Endometrial microvascular endothelial cells (primary cell): ENCODE data around the gene PRKAR2A. TPM values are rescaled to one million over a fixed set of nuclear protein-coding genes. Genes with fewer than 3 reads are reported as not detected.

Source experiments
- in situ Hi-C: cut with HindIII; loops from 2 replicates; pipeline ENCODE4 v1.10.0; 2017; ENCODE audit warnings: low sequenced_read_pairs, low pct_unique_long_range_greater_than_20kb; ENCODE audit errors: inconsistent ontology term
- total RNA-seq: library from RNA; depleted of rRNA; stranded (reverse); fragments of >200 nt; gene quantifications from one replicate; pipeline ENCODE4 v1.2.3, GENCODE V29; 2015; ENCODE audit errors: inconsistent ontology term

Gene PRKAR2A
- total RNA-seq, 1 donor from 2014 or later = 56.1 TPM

DNA sequence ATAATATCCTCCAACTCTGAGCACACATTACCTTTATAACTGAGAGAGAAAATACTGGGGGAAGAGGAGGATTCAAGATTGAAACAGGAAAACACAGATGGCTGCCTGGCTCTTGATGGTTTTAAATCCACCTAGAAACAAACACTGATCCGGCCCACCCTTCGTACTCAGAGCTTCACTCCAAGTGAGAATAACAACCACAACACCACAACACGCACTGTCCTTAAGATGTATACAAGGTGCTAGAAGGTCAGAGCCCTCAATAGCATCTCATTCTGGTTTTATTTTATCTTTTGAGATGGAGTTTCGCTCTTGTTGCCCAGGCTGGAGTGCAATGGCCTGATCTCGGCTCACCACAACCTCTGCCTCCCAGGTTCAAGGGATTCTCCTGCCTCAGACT, 140.5 kb downstream of the PRKAR2A start:
- in situ Hi-C loops = no loop called here

DNA sequence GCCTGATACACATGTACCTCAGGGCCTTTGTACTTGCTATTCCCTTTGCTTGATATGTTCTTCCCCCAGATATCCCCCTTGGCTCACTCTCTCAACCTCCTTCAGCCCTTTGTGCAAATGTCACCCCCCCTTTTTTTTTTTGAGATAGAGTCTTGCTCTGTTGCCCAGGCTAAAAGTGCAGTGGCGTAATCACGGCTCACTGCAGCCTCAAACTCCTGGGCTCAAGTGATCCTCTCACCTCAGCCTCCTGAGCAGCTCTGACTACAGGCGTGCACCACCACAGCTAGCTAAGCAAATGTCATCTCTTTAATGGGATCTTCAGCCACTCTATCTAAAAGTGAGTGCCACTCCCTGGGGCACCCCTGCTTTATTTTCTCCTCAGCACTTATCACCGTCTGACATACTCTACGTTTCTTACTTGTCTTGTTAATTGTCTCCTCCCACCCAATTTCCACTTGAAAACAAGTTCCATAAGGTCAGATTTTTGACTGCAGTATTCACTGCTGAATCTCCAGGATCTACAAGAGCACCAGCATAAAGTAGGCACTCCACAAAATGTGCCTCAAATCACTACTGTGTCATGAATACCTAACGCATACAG, 145.3 kb downstream of the PRKAR2A start:
- in situ Hi-C loops = no loop called here

DNA sequence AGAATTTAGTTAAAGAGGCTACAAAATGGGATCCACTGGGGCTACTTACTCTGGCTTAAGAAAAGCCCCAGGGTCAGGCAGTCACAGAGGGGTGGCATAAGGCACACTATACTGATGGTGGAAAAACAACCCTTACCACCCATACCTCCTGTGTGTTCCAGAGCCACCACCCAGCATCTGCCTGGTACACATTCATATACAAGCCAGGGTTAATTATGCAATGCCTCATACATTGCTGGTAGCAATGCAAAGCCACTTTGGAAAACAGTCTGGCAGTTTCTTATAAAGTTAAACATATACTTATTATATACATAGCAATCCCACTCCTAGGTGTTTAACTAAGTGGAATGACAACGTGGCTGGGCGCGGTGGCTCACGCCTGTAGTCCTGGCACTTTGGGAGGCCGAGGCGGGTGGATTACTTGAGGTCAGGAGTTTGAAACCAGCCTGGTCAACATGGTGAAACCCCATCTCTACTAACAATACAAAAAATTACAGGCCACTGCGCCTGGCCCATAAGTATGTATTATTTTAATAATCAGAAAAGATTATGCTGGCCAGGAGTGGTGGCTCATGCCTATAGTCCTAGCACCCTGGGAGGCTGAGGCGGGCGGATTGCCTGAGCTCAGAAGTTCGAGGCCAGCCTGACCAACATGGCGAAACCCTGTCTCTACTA, 146.8 kb downstream of the PRKAR2A start:
- in situ Hi-C loops = no loop called here

DNA sequence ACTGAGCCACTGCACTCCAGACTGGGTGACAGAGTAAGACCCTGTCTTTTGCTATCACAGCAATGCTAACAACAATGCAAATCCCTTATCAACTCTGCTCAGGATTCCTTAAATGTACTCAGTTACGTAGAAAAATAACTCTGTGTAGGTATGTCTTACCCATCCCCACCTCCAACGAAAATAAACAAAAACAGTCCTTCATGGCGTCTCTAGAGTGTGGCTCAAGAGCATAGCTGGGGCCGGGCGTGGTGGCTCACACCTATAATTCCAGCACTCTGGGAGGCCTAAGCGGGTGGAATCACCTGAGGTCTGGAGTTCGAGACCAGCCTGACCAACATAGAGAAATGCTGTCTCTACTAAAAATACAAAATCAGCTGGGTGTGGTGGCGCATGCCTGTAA, 148.8 kb downstream of the PRKAR2A start:
- in situ Hi-C loops = no loop called here

DNA sequence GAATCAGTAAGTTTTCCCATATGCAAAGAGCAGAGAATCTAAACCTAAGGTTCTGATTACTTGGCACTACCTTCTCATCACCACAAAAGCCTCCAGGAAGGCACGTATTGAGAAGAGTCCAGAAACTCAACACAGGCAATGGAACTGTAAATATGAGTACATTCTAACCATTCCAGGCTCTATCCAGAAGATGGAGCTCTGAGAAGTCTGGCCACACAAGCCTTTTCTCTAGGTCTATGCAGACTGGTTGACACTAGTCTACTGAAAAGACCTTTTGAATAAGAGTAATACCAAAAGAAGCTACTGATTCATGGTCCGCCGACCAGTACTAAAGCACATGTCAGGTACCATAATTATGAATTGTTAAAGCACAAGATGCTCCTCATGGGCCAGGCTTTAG, 149.7 kb downstream of the PRKAR2A start:
- in situ Hi-C loops = no loop called here

DNA sequence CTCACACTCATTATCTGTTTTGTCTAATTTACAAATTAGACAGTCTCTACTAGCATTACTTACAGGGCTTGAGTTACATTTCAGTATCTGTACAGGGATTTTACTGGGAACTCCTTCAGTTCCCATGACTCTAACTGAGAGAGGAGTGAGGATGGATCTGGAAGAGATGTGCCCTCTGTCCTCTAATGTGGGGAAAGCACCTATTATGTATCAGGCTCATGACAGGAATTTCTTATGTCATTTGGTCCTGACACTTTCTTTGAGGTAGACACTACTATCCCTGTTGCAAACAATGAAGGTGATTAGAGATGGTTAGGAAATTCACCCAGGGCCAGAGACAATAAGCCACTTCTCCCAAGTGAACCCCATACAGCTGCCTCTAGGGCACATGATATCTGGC, 151.1 kb downstream of the PRKAR2A start:
- in situ Hi-C loops = no loop called here

Other genes with a start within 250 kb of the PRKAR2A start
- gene UQCRC1, start 238.2 kb downstream of the PRKAR2A start, total RNA-seq = 355 TPM
- not detected for gene TMEM89, start 226.1 kb downstream of the PRKAR2A start, total RNA-seq
- 22.5 TPM for gene SLC26A6, start 212.4 kb downstream of the PRKAR2A start, total RNA-seq
- gene CELSR3, start 185.0 kb downstream of the PRKAR2A start, total RNA-seq = 1.0 TPM
- 16.7 TPM for gene NCKIPSD, start 162.0 kb downstream of the PRKAR2A start, total RNA-seq
- gene IP6K2, start 130.7 kb downstream of the PRKAR2A start, total RNA-seq = 42.0 TPM
- 43.4 TPM for gene SLC25A20, start 51.0 kb upstream of the PRKAR2A start, total RNA-seq
- gene ARIH2, start 71.0 kb upstream of the PRKAR2A start, total RNA-seq = 53.2 TPM
- 18.5 TPM for gene P4HTM, start 142.4 kb upstream of the PRKAR2A start, total RNA-seq
- gene WDR6, start 159.5 kb upstream of the PRKAR2A start, total RNA-seq = 103 TPM
- 48.6 TPM for gene DALRD3, start 170.7 kb upstream of the PRKAR2A start, total RNA-seq
- gene NDUFAF3, start 174.2 kb upstream of the PRKAR2A start, total RNA-seq = 129 TPM
- gene IMPDH2, start 181.5 kb upstream of the PRKAR2A start, total RNA-seq = 327 TPM
- 60.3 TPM for gene QRICH1, start 246.2 kb upstream of the PRKAR2A start, total RNA-seq